ENCODE data around the gene CELSR1. TPM values are rescaled to one million over a fixed set of nuclear protein-coding genes. Genes with fewer than 3 reads are reported as not detected.

The CELSR1 gene
- total RNA-seq, 4 donors from 2014 or later = 18.4 to 56.0 (median 31.0) TPM

DNA sequence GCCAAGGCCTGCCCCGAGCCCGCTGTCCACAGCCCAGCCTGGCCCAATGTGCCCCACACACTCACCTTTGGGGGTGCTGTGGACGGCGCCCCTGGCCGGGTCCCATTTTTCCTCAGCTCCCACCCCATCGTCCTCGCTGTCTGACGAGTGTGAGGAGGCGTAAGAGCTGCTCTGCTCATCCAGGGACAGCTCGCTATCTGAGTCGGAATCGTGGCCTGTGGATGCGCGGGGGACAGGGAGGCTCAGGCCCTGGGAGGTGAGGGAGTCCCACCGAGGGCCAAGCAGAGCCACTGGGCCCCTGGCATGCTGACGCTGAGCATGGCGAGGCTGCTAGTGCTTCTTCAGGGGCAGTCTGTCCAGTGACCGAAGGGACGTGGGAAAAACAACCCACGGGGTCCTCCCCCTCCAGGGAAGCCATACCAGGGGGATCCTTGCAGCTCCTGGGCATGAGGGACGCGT lies 172.2 kb downstream of the CELSR1 start:
- intact Hi-C loops (cut with DNase I) = loop anchor here (5.0 kb wide), 1 partner anchor 177 kb away; no protein-coding TSS in a partner anchor
- WGBS, 2 donors = 90 to 97% methylated on average over 18 to 21 of the region's 22 CpGs
- no peaks in the 10 kb centered on the region for H3K9me3 ChIP-seq

DNA sequence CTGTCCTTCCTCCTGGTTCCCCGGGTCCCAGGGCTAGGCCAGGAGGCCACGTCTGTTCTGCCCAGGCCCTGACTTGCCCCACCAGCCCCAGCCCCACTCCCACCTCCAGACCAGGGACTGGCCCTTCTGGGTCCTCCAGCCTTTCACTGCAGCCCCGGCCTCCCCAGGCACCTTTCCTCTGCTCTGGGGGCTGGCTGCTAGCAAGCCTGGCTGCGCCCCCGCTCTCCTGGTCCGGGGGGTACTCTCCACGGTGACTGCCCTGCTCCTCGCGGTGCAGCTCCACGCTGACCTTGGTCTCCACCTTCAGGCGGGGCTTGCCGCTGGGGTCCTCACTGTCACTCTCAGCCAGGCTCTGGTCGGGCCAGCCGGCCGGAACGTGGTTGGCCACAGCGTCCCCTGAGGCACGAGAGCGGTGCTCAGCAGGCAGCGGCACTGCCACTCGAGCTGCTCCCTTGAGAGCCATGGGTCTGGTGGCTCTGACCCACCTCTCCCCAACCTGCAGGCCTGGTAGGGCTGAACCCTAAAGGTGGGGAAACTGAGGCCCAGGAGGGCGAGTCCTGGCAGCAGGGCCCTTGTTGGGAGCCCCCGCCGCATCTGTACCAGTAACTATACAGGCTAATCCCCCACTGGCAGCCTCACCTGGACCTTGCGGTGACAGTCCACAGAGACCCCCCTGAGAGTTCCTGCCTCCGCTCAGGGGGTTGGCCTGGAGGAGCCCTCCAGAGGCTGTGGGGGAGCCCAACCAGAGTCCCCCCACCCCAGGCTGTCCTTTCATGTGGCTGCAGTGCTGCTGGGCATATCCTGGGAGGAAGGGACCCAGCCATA lies 172.9 kb downstream of the CELSR1 start:
- H3K36me3 ChIP-seq = peaks cover 0 to 26% of the 10 kb centered on the region in 2 donors
- H3K9me3 ChIP-seq = no peaks in the 10 kb centered on the region
- no peak overlapping the region for H3K27ac ChIP-seq
- intact Hi-C loops (cut with DNase I) = loop anchor here (5.0 kb wide), 1 partner anchor 178 kb away; no protein-coding TSS in a partner anchor
- no peak overlapping the region for H3K4me3 ChIP-seq (replicated peaks in 1 of 3)
- TF ChIP-seq CTCF (IDR thresholded peaks at IDR 0.05) (no peak), POLR2A (IDR thresholded peaks at IDR 0.05) (no peak)
- DNase-seq = peak in 1 of 2 donors; percentile 44
- no peaks in the 10 kb centered on the region for H3K4me1 ChIP-seq
- H3K27me3 ChIP-seq = no peaks in the 10 kb centered on the region
- 61 to 78% methylated on average over 7 to 16 of the region's 26 CpGs for WGBS, 2 donors

More for the DNA sequence above, 172.2 kb downstream of the CELSR1 start:
- TF ChIP-seq CTCF (IDR thresholded peaks at IDR 0.05) (no peak), POLR2A (IDR thresholded peaks at IDR 0.05) (no peak)
- no peaks in the 10 kb centered on the region for H3K27me3 ChIP-seq
- no peak for DNase-seq
- no peak overlapping the region for H3K4me3 ChIP-seq (replicated peaks in 1 of 3)
- no peak overlapping the region for H3K27ac ChIP-seq
- peaks cover 0 to under 1% of the 10 kb centered on the region in 2 donors for H3K4me1 ChIP-seq
- peaks cover 0 to 26% of the 10 kb centered on the region in 2 donors for H3K36me3 ChIP-seq

DNA sequence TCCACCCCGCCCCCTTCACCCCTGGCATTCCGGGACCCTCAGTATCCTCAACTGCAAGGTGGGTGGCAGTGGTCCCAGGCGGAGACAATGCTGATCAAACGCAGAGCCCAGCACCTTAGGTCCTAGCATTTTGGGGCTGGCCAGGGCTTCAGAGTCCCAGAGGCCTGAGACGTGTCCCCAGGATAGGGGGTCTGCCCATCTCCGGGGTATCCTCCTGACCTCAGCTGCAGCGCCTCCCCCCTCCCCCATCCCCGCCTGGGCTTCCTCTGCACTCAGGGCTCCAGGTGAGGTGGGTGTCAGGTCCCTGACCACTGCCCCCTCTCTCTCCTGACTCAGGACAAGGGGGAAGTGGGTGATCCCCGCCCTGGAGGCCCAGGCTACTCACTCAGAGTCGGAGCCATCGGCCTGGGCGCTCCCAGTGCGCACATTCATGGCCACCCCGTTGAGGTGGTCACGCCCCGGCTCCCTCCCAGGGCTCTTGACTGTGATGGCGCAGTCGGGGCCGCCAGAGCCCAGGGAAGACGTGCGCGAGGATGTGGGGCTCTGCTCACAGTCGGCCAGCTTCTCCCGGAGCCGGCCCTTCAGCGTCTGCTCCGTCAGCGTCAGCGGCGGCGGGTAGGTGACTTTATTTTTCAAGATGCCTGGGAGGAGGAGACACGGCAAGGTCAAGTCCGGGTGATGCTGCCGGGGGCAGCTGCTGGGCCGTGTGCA lies 173.7 kb downstream of the CELSR1 start:
- TF ChIP-seq POLR2A (IDR thresholded peaks at IDR 0.05) (no peak), CTCF (IDR thresholded peaks at IDR 0.05) (no peak)
- intact Hi-C loops (cut with DNase I) = no loop called here
- Histone ChIP-seq H3K27ac (no peak overlapping the region), H3K4me1 (no peaks in the 10 kb centered on the region), H3K4me3 (replicated peaks in 1 of 3) (no peak overlapping the region), H3K36me3 (peaks cover 0 to 26% of the 10 kb centered on the region in 2 donors), H3K9me3 (no peaks in the 10 kb centered on the region), H3K27me3 (no peaks in the 10 kb centered on the region)
- WGBS, 2 donors = 86 to 93% methylated on average over 6 to 31 of the region's 35 CpGs
- no peak for DNase-seq

GRCh38 chr22:46362934-46363515 lies 174.4 kb downstream of the CELSR1 start:
- TF ChIP-seq CTCF (IDR thresholded peaks at IDR 0.05) (no peak), POLR2A (IDR thresholded peaks at IDR 0.05) (no peak)
- no peaks in the 10 kb centered on the region for H3K27me3 ChIP-seq
- intact Hi-C loops (cut with DNase I) = no loop called here
- no peak overlapping the region for H3K4me3 ChIP-seq (replicated peaks in 1 of 3)
- peaks cover 0 to 26% of the 10 kb centered on the region in 2 donors for H3K36me3 ChIP-seq
- H3K9me3 ChIP-seq = no peaks in the 10 kb centered on the region
- peaks cover 0 to 6% of the 10 kb centered on the region in 2 donors for H3K4me1 ChIP-seq
- DNase-seq = no peak
- 95% methylated on average over 13 to 15 of the region's 15 CpGs for WGBS, 2 donors
- H3K27ac ChIP-seq = no peak overlapping the region

Data from thyroid gland (tissue), 4 donors.